ENCODE results near the gene PRR3.

DNA sequence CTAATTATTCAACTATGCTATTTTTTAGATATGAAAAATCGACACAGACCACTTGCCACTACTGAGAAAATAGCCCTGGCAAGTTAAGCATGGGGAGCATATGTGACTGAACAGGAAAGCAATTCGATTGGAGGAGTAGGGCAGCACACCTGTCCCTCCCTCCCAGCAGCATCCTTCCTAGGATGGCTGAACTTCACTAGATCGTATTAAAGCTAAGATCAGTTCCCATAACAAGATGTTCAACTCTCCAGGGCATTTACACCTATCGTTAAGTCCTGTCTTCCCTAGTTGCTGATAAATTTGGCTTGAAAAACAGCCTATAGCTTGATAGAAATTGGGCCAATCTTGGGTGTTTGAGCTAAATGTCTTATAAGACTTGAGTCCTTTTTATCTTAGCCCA, 53.0 kb downstream of the PRR3 start:
- TF ChIP-seq, protein P1, sequence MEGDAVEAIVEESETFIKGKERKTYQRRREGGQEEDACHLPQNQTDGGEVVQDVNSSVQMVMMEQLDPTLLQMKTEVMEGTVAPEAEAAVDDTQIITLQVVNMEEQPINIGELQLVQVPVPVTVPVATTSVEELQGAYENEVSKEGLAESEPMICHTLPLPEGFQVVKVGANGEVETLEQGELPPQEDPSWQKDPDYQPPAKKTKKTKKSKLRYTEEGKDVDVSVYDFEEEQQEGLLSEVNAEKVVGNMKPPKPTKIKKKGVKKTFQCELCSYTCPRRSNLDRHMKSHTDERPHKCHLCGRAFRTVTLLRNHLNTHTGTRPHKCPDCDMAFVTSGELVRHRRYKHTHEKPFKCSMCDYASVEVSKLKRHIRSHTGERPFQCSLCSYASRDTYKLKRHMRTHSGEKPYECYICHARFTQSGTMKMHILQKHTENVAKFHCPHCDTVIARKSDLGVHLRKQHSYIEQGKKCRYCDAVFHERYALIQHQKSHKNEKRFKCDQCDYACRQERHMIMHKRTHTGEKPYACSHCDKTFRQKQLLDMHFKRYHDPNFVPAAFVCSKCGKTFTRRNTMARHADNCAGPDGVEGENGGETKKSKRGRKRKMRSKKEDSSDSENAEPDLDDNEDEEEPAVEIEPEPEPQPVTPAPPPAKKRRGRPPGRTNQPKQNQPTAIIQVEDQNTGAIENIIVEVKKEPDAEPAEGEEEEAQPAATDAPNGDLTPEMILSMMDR (IDR thresholded peaks at IDR 0.05): no peak
- no peak for TF ChIP-seq EZH2phosphoT487 (IDR thresholded peaks at IDR 0.05)

Data from neural progenitor cell (in vitro differentiated cells).